Hepatocyte (in vitro differentiated cells): Measurements from ENCODE around the gene NLRP7. TPM values are rescaled to one million over a fixed set of nuclear protein-coding genes. Genes with fewer than 3 reads are reported as not detected.
"Not testable (repeated sequence)": the region's sequence is repeated elsewhere in the genome, so short reads cannot be mapped to it uniquely, and the experiment has no call there.

Experiments
- DNase-seq: peaks from one replicate; pipeline ENCODE4 v3.0.0-alpha.2; 2016; ENCODE audit warnings: low spot score
- H2AFZ ChIP-seq: fragments of 200-600 bp; sonication (generic); 2 replicates; pipeline ENCODE4 v1.6.0; 2016; ENCODE audit warnings: antibody characterized with exemption, mild to moderate bottlenecking
- H3K27ac ChIP-seq: fragments of 200-600 bp; sonication (generic); 2 replicates; pipeline ENCODE4 v1.5.1; 2016; ENCODE audit warnings: mild to moderate bottlenecking
- H3K27me3 ChIP-seq: fragments of 200-600 bp; sonication (generic); 2 replicates; pipeline ENCODE4 v1.6.1; 2016
- H3K36me3 ChIP-seq: fragments of 200-600 bp; sonication (generic); replicated peaks from 2 replicates; pipeline ENCODE4 v1.5.1; 2016; ENCODE audit warnings: low read depth; ENCODE audit not compliant: insufficient read depth
- H3K4me1 ChIP-seq: fragments of 200-600 bp; sonication (generic); 2 replicates; pipeline ENCODE4 v1.5.1; 2016; ENCODE audit warnings: mild to moderate bottlenecking, moderate library complexity; ENCODE audit not compliant: insufficient read depth
- H3K4me2 ChIP-seq: fragments of 200-600 bp; sonication (generic); 2 replicates; pipeline ENCODE4 v1.6.0; 2016
- H3K4me3 ChIP-seq: fragments of 200-600 bp; sonication (generic); 2 replicates; pipeline ENCODE4 v1.5.1; 2016; ENCODE audit warnings: mild to moderate bottlenecking
- H3K79me2 ChIP-seq: fragments of 200-600 bp; sonication (generic); 2 replicates; pipeline ENCODE4 v1.6.0; 2017; ENCODE audit warnings: mild to moderate bottlenecking
- H3K9me2 ChIP-seq: fragments of 200-600 bp; sonication (generic); replicated peaks from 2 replicates; pipeline ENCODE4 v1.6.0; 2017; ENCODE audit warnings: mild to moderate bottlenecking; ENCODE audit not compliant: insufficient read depth
- H3K9me3 ChIP-seq: fragments of 200-600 bp; sonication (generic); 2 replicates; pipeline ENCODE4 v1.5.1; 2016; ENCODE audit warnings: low read depth, mild to moderate bottlenecking
- H4K20me1 ChIP-seq: fragments of 200-600 bp; sonication (generic); 2 replicates; pipeline ENCODE4 v1.6.0; 2016; ENCODE audit warnings: mild to moderate bottlenecking; ENCODE audit not compliant: insufficient read depth, poor library complexity, severe bottlenecking
- CTCF ChIP-seq: fragments of 200-600 bp; sonication (generic); IDR thresholded peaks from 2 replicates; pipeline ENCODE4 v1.5.1; 2016; ENCODE audit warnings: antibody characterized with exemption, mild to moderate bottlenecking; ENCODE audit not compliant: poor library complexity
- EZH2 ChIP-seq: fragments of 200-600 bp; sonication (generic); IDR thresholded peaks from 2 replicates; pipeline ENCODE4 v1.6.1; 2016; ENCODE audit warnings: antibody characterized with exemption, mild to moderate bottlenecking, borderline replicate concordance
- EZH2phosphoT487 ChIP-seq: fragments of 200-600 bp; sonication (generic); IDR thresholded peaks from one replicate; pipeline ENCODE4 v1.6.1; 2018; ENCODE audit warnings: antibody characterized with exemption, mild to moderate bottlenecking, low read depth, moderate library complexity; ENCODE audit not compliant: unreplicated experiment, severe bottlenecking
- WGBS: methylation state at CpG from one replicate; pipeline ENCODE4 v1.1.6; 2016; ENCODE audit warnings: low lambda C conversion rate; ENCODE audit errors: missing lambda C conversion rate; 5-methylcytosine and 5-hydroxymethylcytosine counted together
- polyA plus RNA-seq: library from polyadenylated mRNA; unstranded; fragments of >200 nt; fragmentation: Nextera tagmentation; extraction: Ambion mirVana; gene quantifications from 2 replicates; pipeline ENCODE4 v1.2.1, GENCODE V29; 2016
- total RNA-seq: library from RNA; depleted of rRNA; stranded (reverse); fragments of >200 nt; gene quantifications from 2 replicates; pipeline ENCODE4 v1.2.3, GENCODE V29; 2014

Gene NLRP7
- not detected in 2 replicates for total RNA-seq
- polyA plus RNA-seq, result not detected in 2 replicates

- 84% methylated on average over 8 of the region's 8 CpGs for WGBS
- no peak for TF ChIP-seq EZH2phosphoT487
- no peak for TF ChIP-seq EZH2
- no peak for TF ChIP-seq CTCF
- Histone ChIP-seq H3K9me2 (no peaks in the 10 kb centered on the region), H3K27me3 (no peaks in the 10 kb centered on the region), H4K20me1 (no peaks in the 10 kb centered on the region), H3K4me2 (no peak within 1 kb of the TSS), H3K36me3 (no peaks in the 10 kb centered on the region), H3K4me3 (no peak within 1 kb of the TSS), H3K79me2 (no peaks in the 10 kb centered on the region), H3K9me3 (no peaks in the 10 kb centered on the region), H3K27ac (no peak within 1 kb of the TSS), H3K4me1 (no peaks in the 10 kb centered on the region), H2AFZ (no peak within 1 kb of the TSS)
- DNase-seq, result no peak
These were observed at the start of gene NLRP7 for GRCh38 chr19:54947381-54947780. TSS of gene NLRP7 (minus strand) at chr19:54947530.

GRCh38 chr19:54995561-54995960, 48.2 kb upstream of the NLRP7 start:
- H3K4me1 ChIP-seq, result no peaks in the 10 kb centered on the region
- H3K9me2 ChIP-seq, result no peaks in the 10 kb centered on the region
- no peak for DNase-seq
- H3K4me2 ChIP-seq, result no peak overlapping the region
- H2AFZ ChIP-seq, result no peak overlapping the region
- H3K79me2 ChIP-seq, result no peaks in the 10 kb centered on the region
- no peaks in the 10 kb centered on the region for H3K27me3 ChIP-seq
- H3K9me3 ChIP-seq, result no peaks in the 10 kb centered on the region
- no peaks in the 10 kb centered on the region for H3K36me3 ChIP-seq
- WGBS, result 86% methylated on average over 3 of the region's 3 CpGs
- H3K27ac ChIP-seq, result no peak overlapping the region
- no peaks in the 10 kb centered on the region for H4K20me1 ChIP-seq
- H3K4me3 ChIP-seq, result no peak overlapping the region
- TF ChIP-seq CTCF, result no peak
- TF ChIP-seq EZH2phosphoT487, result no peak
- no peak for TF ChIP-seq EZH2

GRCh38 chr19:54989531-54989930, 42.2 kb upstream of the NLRP7 start:
- not testable (repeated sequence) for H2AFZ ChIP-seq, H3K4me1 ChIP-seq
- 97% methylated on average over 11 of the region's 11 CpGs for WGBS

GRCh38 chr19:54982562-54982961, 35.2 kb upstream of the NLRP7 start:
- not testable (repeated sequence) for H3K79me2 ChIP-seq, H3K4me3 ChIP-seq, H3K9me3 ChIP-seq, H3K36me3 ChIP-seq, H3K27ac ChIP-seq, H3K4me2 ChIP-seq, DNase-seq, H3K4me1 ChIP-seq, H3K9me2 ChIP-seq, H4K20me1 ChIP-seq, H3K27me3 ChIP-seq, H2AFZ ChIP-seq
- 89% methylated on average over 21 of the region's 23 CpGs for WGBS

More at GRCh38 chr19:54989531-54989930, 42.2 kb upstream of the NLRP7 start:
- H4K20me1 ChIP-seq, H3K9me3 ChIP-seq, H3K27ac ChIP-seq, H3K36me3 ChIP-seq, H3K4me2 ChIP-seq, H3K27me3 ChIP-seq, H3K9me2 ChIP-seq, H3K79me2 ChIP-seq, H3K4me3 ChIP-seq, DNase-seq: not testable (repeated sequence)

- H3K9me3 ChIP-seq, H2AFZ ChIP-seq, H3K4me2 ChIP-seq, H3K36me3 ChIP-seq, H3K27me3 ChIP-seq, H3K4me3 ChIP-seq, H3K9me2 ChIP-seq, H3K27ac ChIP-seq, DNase-seq, H3K4me1 ChIP-seq, H3K79me2 ChIP-seq, H4K20me1 ChIP-seq: not testable (repeated sequence)
- whole genome bisulfite sequencing, result 89% methylated on average over 19 of the region's 19 CpGs
These were observed 26.1 kb upstream of the NLRP7 start for GRCh38 chr19:54973229-54974090.

- not testable (repeated sequence) for H3K27ac ChIP-seq, H3K27me3 ChIP-seq, H3K36me3 ChIP-seq, H3K9me2 ChIP-seq, H2AFZ ChIP-seq, H3K9me3 ChIP-seq, H3K4me1 ChIP-seq, H3K4me3 ChIP-seq, H3K4me2 ChIP-seq, DNase-seq, H4K20me1 ChIP-seq
- 95% methylated on average over 3 of the region's 5 CpGs for WGBS
- H3K79me2 ChIP-seq, result peaks cover 10% of the 10 kb centered on the region
These were observed 24.1 kb upstream of the NLRP7 start for GRCh38 chr19:54971446-54971845.
